ENCODE measurements around the gene SERPINI1. TPM values are rescaled to one million over a fixed set of nuclear protein-coding genes. Genes with fewer than 3 reads are reported as not detected.

SERPINI1 gene
- total RNA-seq, 1 experiment from 2014 or later: 8.0 TPM

DNA sequence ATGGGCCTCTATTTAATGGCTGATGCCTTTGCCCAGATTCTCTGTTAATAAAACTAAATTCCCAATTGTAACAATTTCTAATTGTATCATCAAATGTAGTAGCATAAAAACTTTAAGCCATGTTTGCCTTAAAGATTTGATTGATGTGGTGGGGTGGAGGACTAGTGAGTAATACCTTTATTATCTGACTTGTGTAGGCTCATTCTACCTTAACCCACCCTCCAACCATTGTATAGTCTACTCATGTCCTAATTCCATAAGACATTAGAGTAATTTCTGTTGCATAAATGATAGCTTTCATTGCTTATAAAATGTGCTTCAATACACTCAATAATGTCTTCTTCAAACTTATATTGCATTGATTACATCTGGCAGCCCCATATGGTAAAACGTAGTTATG, 25.8 kb downstream of the SERPINI1 start:
- intact Hi-C loops (cut with micrococcal nuclease; ENCODE audit: unreplicated experiment): no loop called here
- CTCF ChIA-PET: no interaction called here

DNA sequence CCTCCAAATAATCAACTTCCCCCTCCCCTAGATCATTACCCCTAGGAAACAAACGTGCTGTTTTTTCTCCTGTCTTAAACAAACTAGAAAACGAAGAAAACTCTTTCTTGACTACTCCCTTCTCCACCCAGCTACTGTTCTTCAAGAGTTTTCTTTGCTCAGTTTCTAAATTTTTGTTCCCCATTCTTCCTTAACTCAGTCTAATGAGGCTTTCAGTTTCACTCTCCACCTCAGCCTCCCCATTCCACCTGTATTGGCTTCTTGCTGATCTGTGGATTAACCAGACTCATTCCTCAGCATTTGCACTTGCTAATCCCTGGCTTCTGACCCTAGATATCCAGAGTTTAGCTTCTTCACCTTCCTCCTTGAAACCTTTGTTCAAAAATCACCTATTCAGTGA, 26.8 kb downstream of the SERPINI1 start:
- intact Hi-C loops (cut with micrococcal nuclease; ENCODE audit: unreplicated experiment) (no loop called here), in situ Hi-C loops (cut with HindIII; ENCODE audit: low pct_unique_long_range_greater_than_20kb, low sequenced_read_pairs) (no loop called here)
- H3K4me3 ChIP-seq (ENCODE audit: low read depth in 2 of 2, low read length in 2 of 2): no peak overlapping the region
- no peaks in the 10 kb centered on the region for H3K36me3 ChIP-seq (ENCODE audit: control insufficient read depth, insufficient read depth, low read length)
- ChIA-PET POLR2A (no interaction called here), CTCF (no interaction called here)
- ATAC-seq (no peak), DNase-seq (ENCODE audit: low read depth, low spot score) (no peak)
- H3K4me1 ChIP-seq (ENCODE audit: control insufficient read depth, insufficient read depth, low read length): no peaks in the 10 kb centered on the region
- H3K27me3 ChIP-seq (ENCODE audit: control insufficient read depth, insufficient read depth, low read length): no peaks in the 10 kb centered on the region
- no TSS peak for BruUV-seq (replicated peaks)
- TF ChIP-seq TCF7L2 (IDR thresholded peaks at IDR 0.05; ENCODE audit: low read depth, low read length) (no peak), SIN3A (IDR thresholded peaks at IDR 0.05; ENCODE audit: borderline replicate concordance, insufficient read depth, low read depth, low read length) (no peak), POLR2AphosphoS5 (IDR thresholded peaks at IDR 0.05; ENCODE audit: low read depth, low read length) (no peak)
- TF ChIP-seq, protein P1, sequence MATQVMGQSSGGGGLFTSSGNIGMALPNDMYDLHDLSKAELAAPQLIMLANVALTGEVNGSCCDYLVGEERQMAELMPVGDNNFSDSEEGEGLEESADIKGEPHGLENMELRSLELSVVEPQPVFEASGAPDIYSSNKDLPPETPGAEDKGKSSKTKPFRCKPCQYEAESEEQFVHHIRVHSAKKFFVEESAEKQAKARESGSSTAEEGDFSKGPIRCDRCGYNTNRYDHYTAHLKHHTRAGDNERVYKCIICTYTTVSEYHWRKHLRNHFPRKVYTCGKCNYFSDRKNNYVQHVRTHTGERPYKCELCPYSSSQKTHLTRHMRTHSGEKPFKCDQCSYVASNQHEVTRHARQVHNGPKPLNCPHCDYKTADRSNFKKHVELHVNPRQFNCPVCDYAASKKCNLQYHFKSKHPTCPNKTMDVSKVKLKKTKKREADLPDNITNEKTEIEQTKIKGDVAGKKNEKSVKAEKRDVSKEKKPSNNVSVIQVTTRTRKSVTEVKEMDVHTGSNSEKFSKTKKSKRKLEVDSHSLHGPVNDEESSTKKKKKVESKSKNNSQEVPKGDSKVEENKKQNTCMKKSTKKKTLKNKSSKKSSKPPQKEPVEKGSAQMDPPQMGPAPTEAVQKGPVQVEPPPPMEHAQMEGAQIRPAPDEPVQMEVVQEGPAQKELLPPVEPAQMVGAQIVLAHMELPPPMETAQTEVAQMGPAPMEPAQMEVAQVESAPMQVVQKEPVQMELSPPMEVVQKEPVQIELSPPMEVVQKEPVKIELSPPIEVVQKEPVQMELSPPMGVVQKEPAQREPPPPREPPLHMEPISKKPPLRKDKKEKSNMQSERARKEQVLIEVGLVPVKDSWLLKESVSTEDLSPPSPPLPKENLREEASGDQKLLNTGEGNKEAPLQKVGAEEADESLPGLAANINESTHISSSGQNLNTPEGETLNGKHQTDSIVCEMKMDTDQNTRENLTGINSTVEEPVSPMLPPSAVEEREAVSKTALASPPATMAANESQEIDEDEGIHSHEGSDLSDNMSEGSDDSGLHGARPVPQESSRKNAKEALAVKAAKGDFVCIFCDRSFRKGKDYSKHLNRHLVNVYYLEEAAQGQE (IDR thresholded peaks at IDR 0.05; ENCODE audit: insufficient read depth in 1 of 2, low read depth in 2 of 2, low read length in 1 of 2): no peak
- TF ChIP-seq, protein P2, sequence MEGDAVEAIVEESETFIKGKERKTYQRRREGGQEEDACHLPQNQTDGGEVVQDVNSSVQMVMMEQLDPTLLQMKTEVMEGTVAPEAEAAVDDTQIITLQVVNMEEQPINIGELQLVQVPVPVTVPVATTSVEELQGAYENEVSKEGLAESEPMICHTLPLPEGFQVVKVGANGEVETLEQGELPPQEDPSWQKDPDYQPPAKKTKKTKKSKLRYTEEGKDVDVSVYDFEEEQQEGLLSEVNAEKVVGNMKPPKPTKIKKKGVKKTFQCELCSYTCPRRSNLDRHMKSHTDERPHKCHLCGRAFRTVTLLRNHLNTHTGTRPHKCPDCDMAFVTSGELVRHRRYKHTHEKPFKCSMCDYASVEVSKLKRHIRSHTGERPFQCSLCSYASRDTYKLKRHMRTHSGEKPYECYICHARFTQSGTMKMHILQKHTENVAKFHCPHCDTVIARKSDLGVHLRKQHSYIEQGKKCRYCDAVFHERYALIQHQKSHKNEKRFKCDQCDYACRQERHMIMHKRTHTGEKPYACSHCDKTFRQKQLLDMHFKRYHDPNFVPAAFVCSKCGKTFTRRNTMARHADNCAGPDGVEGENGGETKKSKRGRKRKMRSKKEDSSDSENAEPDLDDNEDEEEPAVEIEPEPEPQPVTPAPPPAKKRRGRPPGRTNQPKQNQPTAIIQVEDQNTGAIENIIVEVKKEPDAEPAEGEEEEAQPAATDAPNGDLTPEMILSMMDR (IDR thresholded peaks at IDR 0.05): no peak
- H3K9me3 ChIP-seq (ENCODE audit: control insufficient read depth, insufficient read depth, low read depth, low read length): no peaks in the 10 kb centered on the region
- no peak overlapping the region for H3K27ac ChIP-seq (ENCODE audit: low read length)

More for the DNA sequence above, 25.8 kb downstream of the SERPINI1 start:
- TF ChIP-seq, protein P2 (IDR thresholded peaks at IDR 0.05): no peak
- TF ChIP-seq, protein P1 (IDR thresholded peaks at IDR 0.05; ENCODE audit: insufficient read depth in 1 of 2, low read depth in 2 of 2, low read length in 1 of 2): no peak
- no peak for TF ChIP-seq POLR2AphosphoS5 (IDR thresholded peaks at IDR 0.05; ENCODE audit: low read depth, low read length)
- TF ChIP-seq SIN3A (IDR thresholded peaks at IDR 0.05; ENCODE audit: borderline replicate concordance, insufficient read depth, low read depth, low read length): no peak
- no peak for TF ChIP-seq TCF7L2 (IDR thresholded peaks at IDR 0.05; ENCODE audit: low read depth, low read length)
- in situ Hi-C loops (cut with HindIII; ENCODE audit: low pct_unique_long_range_greater_than_20kb, low sequenced_read_pairs): no loop called here
- no peaks in the 10 kb centered on the region for H3K9me3 ChIP-seq (ENCODE audit: control insufficient read depth, insufficient read depth, low read depth, low read length)
- ATAC-seq (no peak), DNase-seq (ENCODE audit: low read depth, low spot score) (no peak)
- no peaks in the 10 kb centered on the region for H3K36me3 ChIP-seq (ENCODE audit: control insufficient read depth, insufficient read depth, low read length)
- H3K4me1 ChIP-seq (ENCODE audit: control insufficient read depth, insufficient read depth, low read length): no peaks in the 10 kb centered on the region
- BruUV-seq (replicated peaks): no TSS peak
- no peaks in the 10 kb centered on the region for H3K27me3 ChIP-seq (ENCODE audit: control insufficient read depth, insufficient read depth, low read length)
- H3K27ac ChIP-seq (ENCODE audit: low read length): no peak overlapping the region
- H3K4me3 ChIP-seq (ENCODE audit: low read depth in 2 of 2, low read length in 2 of 2): no peak overlapping the region
- POLR2A ChIA-PET: no interaction called here
